SK-N-SH treated with all-trans-retinoic acid at 6 μM for 48 hours (cell line): ENCODE data around the gene TUBGCP5.

Experiments
- GLIS3 ChIP-seq: fragments of 250-450 bp; sonication (Bioruptor Pico); IDR thresholded peaks from 2 replicates; pipeline ENCODE4 v1.5.0; 2020; ENCODE audit warnings: mild to moderate bottlenecking, moderate library complexity
- ISL1 ChIP-seq: fragments of 250-450 bp; sonication (Bioruptor Pico); IDR thresholded peaks from 2 replicates; pipeline ENCODE4 v2.1.2; 2022; ENCODE audit warnings: mild to moderate bottlenecking, moderate library complexity
- TOX ChIP-seq: fragments of 250-450 bp; sonication (Bioruptor Pico); IDR thresholded peaks from 2 replicates; pipeline ENCODE4 v1.8.0; 2021; ENCODE audit warnings: mild to moderate bottlenecking, moderate library complexity, borderline replicate concordance

DNA sequence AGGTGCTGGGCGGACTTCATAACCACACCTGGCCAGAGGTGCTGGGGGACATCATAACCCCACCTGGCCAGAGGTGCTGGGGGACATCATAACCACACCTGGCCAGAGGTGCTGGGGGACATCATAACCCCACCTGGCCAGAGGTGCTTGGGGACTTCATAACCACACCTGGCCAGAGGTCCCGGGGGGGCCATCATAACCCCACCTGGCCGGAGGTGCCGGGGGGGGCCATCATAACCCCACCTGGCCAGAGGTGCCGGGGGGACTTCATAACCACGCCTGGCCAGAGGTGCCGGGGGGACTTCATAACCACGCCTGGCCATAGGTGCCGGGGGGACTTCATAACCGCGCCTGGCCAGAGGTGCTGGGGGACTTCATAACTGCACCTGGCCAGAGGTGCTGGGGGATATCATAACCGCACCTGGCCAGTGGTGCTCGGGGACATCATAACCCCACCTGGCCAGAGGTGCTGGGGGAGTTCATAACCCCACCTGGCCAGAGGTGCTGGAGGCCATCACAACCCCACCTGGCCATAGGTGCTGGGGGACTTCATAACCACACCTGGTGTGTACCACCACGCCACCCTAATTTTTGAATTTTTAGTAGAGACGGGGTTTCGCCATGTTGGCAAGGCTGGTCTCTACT, 10.7 kb upstream of the TUBGCP5 start:
- TF ChIP-seq TOX (CRISPR knock-in tag) (no peak), ISL1 (CRISPR knock-in tag) (no peak), GLIS3 (CRISPR knock-in tag) (no peak)
